IMR-90 (cell line): ENCODE data around the gene MAGEB17. TPM values are rescaled to one million over a fixed set of nuclear protein-coding genes. Genes with fewer than 3 reads are reported as not detected.

Experiments
- ATAC-seq: fragments of 200-7000 bp; cut with Tn5 transposase; 2 replicates; pipeline ENCODE4 v1.9.1; 2020; ENCODE audit warnings: low read depth, mild to moderate bottlenecking, moderate library complexity
- BruUV-seq: library from RNA; stranded (reverse); fragments of 400-500 nt; replicated peaks from 2 replicates; lab custom pipeline; 2021; lab: Mats Ljungman, UMichigan
- CTCF ChIA-PET: fragments of 300-600 bp; formaldehyde crosslinking; extraction: SDS; loops from one replicate; lab custom pipeline; 2021; ENCODE audit warnings: antibody characterized with exemption; lab: Yijun Ruan, JAX
- POLR2A ChIA-PET: fragments of 300-600 bp; sonication (Branson Sonifier 250); formaldehyde crosslinking; loops from one replicate; lab custom pipeline; 2022; ENCODE audit warnings: antibody characterized with exemption; ENCODE audit not compliant: unreplicated experiment; lab: Charles Lee
- DNase-seq: peaks from one replicate; pipeline ENCODE4 v3.0.0; 2013
- H2AFZ ChIP-seq: replicated peaks from 2 replicates; pipeline ENCODE3; 2013; ENCODE audit warnings: low read length, mild to moderate bottlenecking; ENCODE audit not compliant: poor library complexity
- H2AK5ac ChIP-seq: 2 replicates; pipeline ENCODE4 v1.6.1; 2013; ENCODE audit warnings: low read depth, low read length, inconsistent platforms
- H2AK9ac ChIP-seq: replicated peaks from 2 replicates; pipeline ENCODE3; 2013; ENCODE audit warnings: mild to moderate bottlenecking, low read depth, low read length, moderate library complexity; ENCODE audit not compliant: poor library complexity
- H2BK120ac ChIP-seq: 2 replicates; pipeline ENCODE4 v1.6.1; 2013; ENCODE audit warnings: low read depth, low read length, inconsistent platforms
- H2BK15ac ChIP-seq: 3 replicates; pipeline ENCODE4 v1.6.1; 2013; ENCODE audit warnings: low read depth, low read length, inconsistent platforms
- H2BK20ac ChIP-seq: 2 replicates; pipeline ENCODE4 v1.6.1; 2013; ENCODE audit warnings: low read depth, mild to moderate bottlenecking, inconsistent platforms, low read length, moderate library complexity
- H2BK5ac ChIP-seq: 2 replicates; pipeline ENCODE4 v1.6.1; 2013; ENCODE audit warnings: mild to moderate bottlenecking, low read depth, low read length, inconsistent platforms; ENCODE audit not compliant: poor library complexity, severe bottlenecking
- H3K14ac ChIP-seq: replicated peaks from 2 replicates; pipeline ENCODE4 v1.6.1; 2013; ENCODE audit warnings: low read depth, low read length, inconsistent platforms
- H3K18ac ChIP-seq: 2 replicates; pipeline ENCODE4 v1.6.1; 2013; ENCODE audit warnings: low read depth, low read length, control low read depth
- H3K23ac ChIP-seq: 2 replicates; pipeline ENCODE4 v1.6.1; 2013; ENCODE audit warnings: low read depth, low read length, inconsistent platforms
- H3K27ac ChIP-seq: 2 replicates; pipeline ENCODE4 v1.5.1; 2013; ENCODE audit warnings: mild to moderate bottlenecking, control low read depth, low read length; ENCODE audit not compliant: insufficient read depth
- H3K27me3 ChIP-seq: 2 replicates; pipeline ENCODE4 v1.6.1; 2013; ENCODE audit warnings: low read length; ENCODE audit not compliant: control insufficient read depth, insufficient read depth
- H3K36me3 ChIP-seq: 2 replicates; pipeline ENCODE4 v1.6.1; 2013; ENCODE audit warnings: low read length, mixed read lengths; ENCODE audit not compliant: control insufficient read depth, insufficient read depth
- H3K4ac ChIP-seq: 2 replicates; pipeline ENCODE4 v1.6.1; 2013; ENCODE audit warnings: low read depth, low read length, inconsistent platforms
- H3K4me1 ChIP-seq: 2 replicates; pipeline ENCODE4 v1.6.1; 2013; ENCODE audit warnings: low read length, mixed read lengths; ENCODE audit not compliant: control insufficient read depth, insufficient read depth
- H3K4me2 ChIP-seq: 2 replicates; pipeline ENCODE4 v1.6.1; 2013; ENCODE audit warnings: low read depth, mild to moderate bottlenecking, control low read depth, low read length, moderate library complexity
- H3K4me3 ChIP-seq: 2 replicates; pipeline ENCODE4 v1.5.1; 2013; ENCODE audit warnings: low read depth, mild to moderate bottlenecking, control low read depth, low read length, moderate library complexity; ENCODE audit not compliant: insufficient read depth
- H3K56ac ChIP-seq: 2 replicates; pipeline ENCODE4 v1.6.1; 2013; ENCODE audit warnings: low read length, inconsistent platforms; ENCODE audit not compliant: insufficient read depth; ENCODE audit errors: extremely low read depth
- H3K79me1 ChIP-seq, 2 experiments: 2 replicates each; pipeline ENCODE4 v1.6.1; 2013; ENCODE audit warnings: low read length in 2 of 2, inconsistent platforms in 1 of 2, low read depth in 1 of 2
- H3K9ac ChIP-seq: 2 replicates; pipeline ENCODE4 v1.6.1; 2013; ENCODE audit warnings: low read depth, low read length, control low read depth
- H3K9me1 ChIP-seq: 2 replicates; pipeline ENCODE4 v1.6.1; 2013; ENCODE audit warnings: low read length, inconsistent platforms; ENCODE audit not compliant: insufficient read depth
- H3K9me3 ChIP-seq: 2 replicates; pipeline ENCODE4 v1.6.1; 2013; ENCODE audit warnings: low read length; ENCODE audit not compliant: control insufficient read depth, insufficient read depth
- H4K20me1 ChIP-seq: 2 replicates; pipeline ENCODE4 v1.6.1; 2013; ENCODE audit warnings: low read length, inconsistent platforms; ENCODE audit not compliant: insufficient read depth
- H4K5ac ChIP-seq: 2 replicates; pipeline ENCODE4 v1.6.1; 2013; ENCODE audit warnings: mild to moderate bottlenecking, low read depth, low read length, control low read depth
- H4K8ac ChIP-seq, 2 experiments: 2 replicates each; pipeline ENCODE4 v1.6.1; 2013; ENCODE audit warnings: low read depth in 2 of 2, low read length in 2 of 2, control low read depth in 1 of 2, inconsistent platforms in 1 of 2
- H4K91ac ChIP-seq: 2 replicates; pipeline ENCODE4 v1.6.1; 2013; ENCODE audit warnings: low read depth, low read length, inconsistent platforms; ENCODE audit not compliant: insufficient read depth
- BHLHE40 ChIP-seq: fragments of 150-350 bp; IDR thresholded peaks from 2 replicates; pipeline ENCODE4 v1.6.1; 2016; ENCODE audit warnings: mild to moderate bottlenecking, low read depth, low read length
- CEBPB ChIP-seq: IDR thresholded peaks from 2 replicates; pipeline ENCODE4 v1.6.1; 2012; ENCODE audit warnings: low read depth, low read length, improper control_type of control experiment
- CHD1 ChIP-seq: IDR thresholded peaks from 2 replicates; pipeline ENCODE4 v1.6.1; 2012; ENCODE audit warnings: low read depth, low read length, improper control_type of control experiment
- CTCF ChIP-seq: conservative IDR thresholded peaks from 2 replicates; pipeline ENCODE4 v1.5.1; 2012; ENCODE audit warnings: mild to moderate bottlenecking, low read depth, low read length, improper control_type of control experiment
- ELK1 ChIP-seq: fragments of 150-350 bp; IDR thresholded peaks from 2 replicates; pipeline ENCODE4 v1.6.1; 2016; ENCODE audit warnings: low read depth, mild to moderate bottlenecking, low read length, moderate library complexity, borderline replicate concordance
- FOS ChIP-seq: fragments of 150-350 bp; IDR thresholded peaks from 2 replicates; pipeline ENCODE4 v1.6.1; 2016; ENCODE audit warnings: low read depth, low read length
- MAFK ChIP-seq: IDR thresholded peaks from 2 replicates; pipeline ENCODE4 v1.6.1; 2012; ENCODE audit warnings: low read depth, low read length, improper control_type of control experiment
- MAZ ChIP-seq: IDR thresholded peaks from 2 replicates; pipeline ENCODE4 v1.6.1; 2012; ENCODE audit warnings: low read depth, mild to moderate bottlenecking, low read length, improper control_type of control experiment, moderate library complexity, borderline replicate concordance
- MXI1 ChIP-seq: IDR thresholded peaks from 2 replicates; pipeline ENCODE4 v1.6.1; 2012; ENCODE audit warnings: low read depth, mild to moderate bottlenecking, low read length, moderate library complexity, borderline replicate concordance
- NFE2L2 ChIP-seq: fragments of 150-350 bp; IDR thresholded peaks from 2 replicates; pipeline ENCODE4 v1.6.1; 2016; ENCODE audit warnings: low read depth, mild to moderate bottlenecking, low read length
- POLR2A ChIP-seq: IDR thresholded peaks from 2 replicates; pipeline ENCODE4 v1.6.1; 2012; ENCODE audit warnings: mild to moderate bottlenecking, low read depth, low read length
- RAD21 ChIP-seq: IDR thresholded peaks from 2 replicates; pipeline ENCODE4 v1.6.1; 2012; ENCODE audit warnings: low read length, improper control_type of control experiment
- RCOR1 ChIP-seq: IDR thresholded peaks from 2 replicates; pipeline ENCODE4 v1.6.1; 2012; ENCODE audit warnings: mild to moderate bottlenecking, low read length, improper control_type of control experiment; ENCODE audit not compliant: insufficient replicate concordance
- RFX5 ChIP-seq: IDR thresholded peaks from 2 replicates; pipeline ENCODE4 v1.8.0; 2012; ENCODE audit warnings: low read depth, mild to moderate bottlenecking, low read length, moderate library complexity
- SMC3 ChIP-seq: fragments of 150-350 bp; IDR thresholded peaks from 2 replicates; pipeline ENCODE4 v1.6.1; 2016; ENCODE audit warnings: low read depth, mild to moderate bottlenecking, antibody characterized with exemption, low read length, moderate library complexity
- USF2 ChIP-seq: fragments of 150-350 bp; IDR thresholded peaks from 2 replicates; pipeline ENCODE4 v1.6.1; 2017; ENCODE audit warnings: mild to moderate bottlenecking, antibody characterized with exemption, low read length, low read depth
- WGBS, 2 experiments: methylation state at CpG; one replicate each; pipeline versions ENCODE4 v1.1.5 to v1.1.7; 2013; ENCODE audit warnings: missing lambda C conversion rate in 2 of 2; ENCODE audit not compliant: insufficient read length in 1 of 2; ENCODE audit errors: extremely low coverage in 2 of 2; 5-methylcytosine and 5-hydroxymethylcytosine counted together
- dilution Hi-C: fragments of 300-500 bp; cut with HindIII; formaldehyde crosslinking; loops from one replicate; pipeline ENCODE4 v1.14.3; 2018; ENCODE audit warnings: low sequenced_read_pairs; ENCODE audit not compliant: unreplicated experiment
- in situ Hi-C: fragments of 300-500 bp; cut with MboI; formaldehyde crosslinking; loops from 3 replicates; pipeline ENCODE4 v1.14.3; 2019; ENCODE audit warnings: low sequenced_read_pairs, inconsistent platforms, mixed read lengths
- intact Hi-C: fragments of 100-400 bp; cut with micrococcal nuclease; formaldehyde crosslinking; loops from 2 replicates; pipeline ENCODE4 v1.10.0; 2022
- polyA plus RNA-seq, 3 experiments: library from polyadenylated mRNA; depleted of rRNA; stranded (reverse); fragments of >200 nt; gene quantifications; 2 replicates each; pipeline ENCODE4 v1.2.3, GENCODE V29; 2012; ENCODE audit warnings: low replicate concordance in 1 of 3
- total RNA-seq: library from RNA; depleted of rRNA; stranded (reverse); fragments of >200 nt; gene quantifications from 2 replicates; pipeline ENCODE4 v1.2.3, GENCODE V29; 2012

Gene MAGEB17
- total and polyA plus RNA-seq, 2 of the 4 experiments (the other 2 are of a cell fraction): under 0.01 to 0.34 TPM

GRCh38 chrX:16140448-16140847, 26.8 kb upstream of the MAGEB17 start:
- Histone ChIP-seq H4K5ac (no peak overlapping the region), H3K9me3 (no peaks in the 10 kb centered on the region), H3K9ac (no peak overlapping the region), H2BK15ac (no peak overlapping the region), H4K8ac (no peak overlapping the region), H3K9me1 (no peaks in the 10 kb centered on the region), H3K27me3 (no peaks in the 10 kb centered on the region; the same call in none of the 2 replicates), H3K23ac (no peak overlapping the region), H3K36me3 (no peaks in the 10 kb centered on the region), H3K4me3 (no peak overlapping the region), H2BK5ac (no peak overlapping the region), H3K14ac (no peak overlapping the region), H2AFZ (no peak overlapping the region), H3K4me2 (no peak overlapping the region), H3K4me1 (no peaks in the 10 kb centered on the region), H2BK120ac (no peak overlapping the region), H2BK20ac (no peak overlapping the region), H3K18ac (no peak overlapping the region), H2AK9ac (no peak overlapping the region), H4K91ac (no peak overlapping the region), H3K56ac (no peak overlapping the region), H2AK5ac (no peak overlapping the region), H4K20me1 (no peaks in the 10 kb centered on the region), H3K4ac (no peak overlapping the region), H3K27ac (no peak overlapping the region), H3K79me1 (peaks cover 0 to 4% of the 10 kb centered on the region in 2 experiments; a peak in 2 of 4 replicates)
- POLR2A ChIA-PET: no interaction called here
- TF ChIP-seq BHLHE40 (no peak), MAFK (no peak), USF2 (no peak), ELK1 (no peak), MAZ (no peak), POLR2A (no peak), MXI1 (no peak), RCOR1 (no peak), NFE2L2 (no peak), SMC3 (no peak), RFX5 (no peak), CTCF (no peak), FOS (no peak), CEBPB (no peak), CHD1 (no peak), RAD21 (no peak)
- in situ Hi-C loops (no loop called here), intact Hi-C loops (no loop called here), dilution Hi-C loops (no loop called here)
- no peak for ATAC-seq
- CTCF ChIA-PET: no interaction called here
- WGBS, 2 experiments: 80% methylated on average over 2 of the region's 4 CpGs; no CpG with 5 or more reads in 1 of the 2 experiments
- DNase-seq: no peak
- no TSS peak for BruUV-seq
